SK-N-SH treated with all-trans-retinoic acid at 6 μM for 48 hours (cell line): Measurements from ENCODE around the gene CBFB.

Experiments
- ATAC-seq: fragments of 200-7000 bp; cut with Tn5 transposase; 3 replicates; pipeline ENCODE4 v1.9.1; 2020; ENCODE audit warnings: mild to moderate bottlenecking, moderate library complexity
- ARNTL ChIP-seq: fragments of 450-650 bp; formaldehyde crosslinking; IDR thresholded peaks from 2 replicates; pipeline ENCODE4 v1.5.0; 2020; ENCODE audit warnings: low read depth, mild to moderate bottlenecking, moderate library complexity, borderline replicate concordance
- BACH2 ChIP-seq: fragments of 250-450 bp; sonication (Bioruptor Pico); IDR thresholded peaks from 2 replicates; pipeline ENCODE4 v1.9.0; 2021; ENCODE audit warnings: mild to moderate bottlenecking, borderline replicate concordance
- CREB5 ChIP-seq: fragments of 250-450 bp; sonication (Bioruptor Pico); IDR thresholded peaks from 2 replicates; pipeline ENCODE4 v1.5.1; 2020; ENCODE audit warnings: low read depth, mild to moderate bottlenecking, moderate library complexity
- CSDC2 ChIP-seq: fragments of 250-450 bp; sonication (Bioruptor Pico); IDR thresholded peaks from 2 replicates; pipeline ENCODE4 v1.5.0; 2020; ENCODE audit warnings: mild to moderate bottlenecking, moderate library complexity
- CSRNP3 ChIP-seq: fragments of 250-450 bp; sonication (Bioruptor Pico); IDR thresholded peaks from 2 replicates; pipeline ENCODE4 v1.5.1; 2021; ENCODE audit warnings: mild to moderate bottlenecking, moderate library complexity
- ESRRG ChIP-seq: fragments of 250-450 bp; sonication (Bioruptor Pico); IDR thresholded peaks from 2 replicates; pipeline ENCODE4 v1.6.1; 2021; ENCODE audit warnings: mild to moderate bottlenecking
- GLIS3 ChIP-seq: fragments of 250-450 bp; sonication (Bioruptor Pico); IDR thresholded peaks from 2 replicates; pipeline ENCODE4 v1.5.0; 2020; ENCODE audit warnings: mild to moderate bottlenecking, moderate library complexity
- ISL1 ChIP-seq: fragments of 250-450 bp; sonication (Bioruptor Pico); IDR thresholded peaks from 2 replicates; pipeline ENCODE4 v2.1.2; 2022; ENCODE audit warnings: mild to moderate bottlenecking, moderate library complexity
- OSR1 ChIP-seq: fragments of 250-450 bp; sonication (Bioruptor Pico); IDR thresholded peaks from 2 replicates; pipeline ENCODE4 v1.8.0; 2022; ENCODE audit warnings: moderate library complexity, mild to moderate bottlenecking, inconsistent platforms
- PATZ1 ChIP-seq: fragments of 250-450 bp; sonication (Bioruptor Pico); IDR thresholded peaks from 2 replicates; pipeline ENCODE4 v1.8.0; 2020; ENCODE audit warnings: mild to moderate bottlenecking, moderate library complexity, borderline replicate concordance
- POU6F1 ChIP-seq: fragments of 250-450 bp; sonication (Bioruptor Pico); IDR thresholded peaks from 2 replicates; pipeline ENCODE4 v1.8.0; 2021; ENCODE audit warnings: low read depth, mild to moderate bottlenecking, moderate library complexity, borderline replicate concordance
- PPARA ChIP-seq: fragments of 250-450 bp; sonication (Bioruptor Pico); IDR thresholded peaks from 2 replicates; pipeline ENCODE4 v1.5.0; 2020; ENCODE audit warnings: mild to moderate bottlenecking, borderline replicate concordance
- RARB ChIP-seq: fragments of 250-450 bp; sonication (Bioruptor Pico); IDR thresholded peaks from 2 replicates; pipeline ENCODE4 v1.8.0; 2021; ENCODE audit warnings: mild to moderate bottlenecking, moderate library complexity
- SNAI2 ChIP-seq: fragments of 250-450 bp; sonication (Bioruptor Pico); IDR thresholded peaks from 2 replicates; pipeline ENCODE4 v1.5.0; 2020; ENCODE audit warnings: mild to moderate bottlenecking, moderate library complexity
- TOX ChIP-seq: fragments of 250-450 bp; sonication (Bioruptor Pico); IDR thresholded peaks from 2 replicates; pipeline ENCODE4 v1.8.0; 2021; ENCODE audit warnings: mild to moderate bottlenecking, moderate library complexity, borderline replicate concordance
- TSHZ2 ChIP-seq: fragments of 250-450 bp; sonication (Bioruptor Pico); IDR thresholded peaks from 2 replicates; pipeline ENCODE4 v1.5.0; 2020; ENCODE audit warnings: mild to moderate bottlenecking, moderate library complexity
- ZC3H10 ChIP-seq: fragments of 250-450 bp; sonication (Bioruptor Pico); IDR thresholded peaks from 2 replicates; pipeline ENCODE4 v1.5.1; 2021; ENCODE audit warnings: mild to moderate bottlenecking, moderate library complexity
- ZFP30 ChIP-seq: fragments of 450-650 bp; formaldehyde crosslinking; IDR thresholded peaks from 2 replicates; pipeline ENCODE4 v1.5.0; 2022; ENCODE audit warnings: mild to moderate bottlenecking, moderate library complexity
- ZNF565 ChIP-seq: fragments of 450-650 bp; formaldehyde crosslinking; conservative IDR thresholded peaks from 2 replicates; pipeline ENCODE4 v1.5.0; 2020; ENCODE audit warnings: low read depth, mild to moderate bottlenecking, moderate library complexity
- ZNF70 ChIP-seq: fragments of 450-650 bp; formaldehyde crosslinking; IDR thresholded peaks from 2 replicates; pipeline ENCODE4 v1.5.0; 2020; ENCODE audit warnings: mild to moderate bottlenecking, moderate library complexity

Gene CBFB

GRCh38 chr16:66996324-66996982, 32.5 kb upstream of the CBFB start (continued):
- TF ChIP-seq CSRNP3 (no peak), ARNTL (CRISPR knock-in tag) (no peak), BACH2 (CRISPR knock-in tag) (no peak), TOX (CRISPR knock-in tag) (no peak), ESRRG (CRISPR knock-in tag) (no peak), POU6F1 (no peak), SNAI2 (CRISPR knock-in tag) (no peak), ZC3H10 (CRISPR knock-in tag) (no peak)

- no peak for ATAC-seq
- TF ChIP-seq TOX (CRISPR knock-in tag) (no peak), ZNF70 (CRISPR knock-in tag) (no peak), CREB5 (CRISPR knock-in tag) (no peak), PPARA (CRISPR knock-in tag) (no peak), BACH2 (CRISPR knock-in tag) (no peak), CSRNP3 (no peak), RARB (no peak), GLIS3 (no peak), PATZ1 (no peak), TSHZ2 (CRISPR knock-in tag) (no peak), CSDC2 (CRISPR knock-in tag) (no peak), OSR1 (no peak), ZNF565 (CRISPR knock-in tag) (no peak), ZFP30 (CRISPR knock-in tag) (no peak), SNAI2 (CRISPR knock-in tag) (no peak), ARNTL (CRISPR knock-in tag) (no peak), ISL1 (CRISPR knock-in tag) (no peak), ESRRG (CRISPR knock-in tag) (no peak), POU6F1 (no peak)
These were observed 32.0 kb upstream of the CBFB start for GRCh38 chr16:66996983-66997358.
